Stimulated activated CD4-positive, alpha-beta T cell treated with anti-CD3 and anti-CD28 coated beads, Interleukin-4, amount 100 ng/mL, for 24 hours (primary cell): ENCODE results near the gene GRID1.
"Not testable (repeated sequence)": the region's sequence is repeated elsewhere in the genome, so short reads cannot be mapped to it uniquely, and the experiment has no call there.

ENCODE experiments used
- DNase-seq: peaks from one replicate; pipeline ENCODE4 v3.0.0-alpha.2; 2020

The GRID1 gene

GRCh38 chr10:86182595-86182994 is 184.0 kb downstream of the GRID1 start:
- no peak for DNase-seq

- DNase-seq = no peak
Observed at GRCh38 chr10:86182150-86182549, 184.4 kb downstream of the GRID1 start.

GRCh38 chr10:86180861-86181260 is 185.7 kb downstream of the GRID1 start:
- DNase-seq = no peak

DNA sequence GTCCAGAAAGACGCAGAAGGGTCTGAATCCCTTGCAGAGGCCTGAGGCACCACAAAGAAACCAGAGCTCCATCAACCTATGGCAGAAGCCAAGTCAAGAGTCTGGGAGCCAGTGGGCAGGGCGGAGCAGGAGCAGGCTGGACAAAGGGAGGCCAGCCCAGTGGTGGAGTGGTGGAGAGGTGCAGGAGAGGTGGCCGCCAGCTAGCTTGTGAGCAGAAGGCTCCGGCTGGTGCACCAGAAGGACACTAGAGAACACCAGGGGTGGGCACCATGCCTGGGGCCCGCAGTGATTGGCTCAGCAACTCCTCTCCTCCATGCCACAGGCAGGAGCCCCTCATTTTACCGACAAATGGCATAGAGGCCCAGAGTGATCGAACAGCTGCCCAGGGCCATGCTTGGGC is 186.6 kb downstream of the GRID1 start:
- no peak for DNase-seq

DNA sequence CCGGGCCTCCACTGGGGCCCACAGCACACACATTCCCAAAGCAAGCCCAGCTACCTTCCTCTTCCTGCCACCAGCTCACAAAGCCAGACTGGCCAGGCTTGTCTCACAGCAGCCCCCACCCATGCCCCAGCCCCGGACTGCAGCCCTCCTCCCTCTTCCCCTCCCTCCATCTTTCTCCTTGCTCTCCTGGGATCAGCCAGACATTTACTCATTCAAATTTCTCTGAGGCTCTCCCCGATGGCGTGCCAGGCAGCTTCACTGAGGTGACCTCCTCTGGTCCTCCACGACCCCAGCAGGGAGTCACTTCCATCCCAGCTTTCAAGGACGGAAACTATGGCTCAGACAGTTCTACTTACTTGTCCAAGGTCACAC is 187.5 kb downstream of the GRID1 start:
- DNase-seq = no peak

- no peak for DNase-seq
Observed at GRCh38 chr10:86178401-86179152, 188.0 kb downstream of the GRID1 start.

GRCh38 chr10:86177537-86178155 is 188.9 kb downstream of the GRID1 start:
- no peak for DNase-seq

DNA sequence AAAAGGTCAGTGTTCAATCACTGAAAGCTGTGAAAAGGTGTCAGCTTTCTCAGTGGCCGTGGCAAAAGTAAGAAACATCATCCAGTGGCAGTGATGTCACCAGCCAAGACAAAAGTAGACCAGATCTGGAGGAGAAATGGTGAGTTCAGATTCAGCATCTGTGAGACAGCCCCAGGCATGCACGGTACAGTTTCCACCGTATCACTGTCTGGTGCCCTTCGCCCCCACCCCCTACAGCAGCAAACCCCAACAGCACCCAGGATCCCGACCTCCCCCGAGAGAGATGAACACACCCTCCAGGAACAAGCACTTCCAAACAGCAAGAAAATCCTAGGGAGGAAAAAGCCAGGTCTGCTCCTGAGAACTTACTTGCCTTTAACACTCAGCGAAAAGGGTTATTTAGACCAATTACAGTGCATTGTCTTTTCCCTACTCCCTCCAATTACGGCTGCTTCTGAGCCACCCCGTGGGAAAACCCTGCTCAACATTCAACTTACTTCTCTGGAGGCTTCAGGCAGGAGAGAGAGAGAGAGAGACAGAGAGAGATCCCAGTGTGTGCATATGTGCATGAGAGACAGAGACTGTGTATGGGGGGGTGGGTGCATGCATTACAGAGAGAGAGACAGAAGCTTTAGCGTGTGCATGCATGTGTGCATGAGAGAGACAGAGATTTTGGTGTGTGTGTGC is 189.6 kb downstream of the GRID1 start:
- no peak for DNase-seq

DNA sequence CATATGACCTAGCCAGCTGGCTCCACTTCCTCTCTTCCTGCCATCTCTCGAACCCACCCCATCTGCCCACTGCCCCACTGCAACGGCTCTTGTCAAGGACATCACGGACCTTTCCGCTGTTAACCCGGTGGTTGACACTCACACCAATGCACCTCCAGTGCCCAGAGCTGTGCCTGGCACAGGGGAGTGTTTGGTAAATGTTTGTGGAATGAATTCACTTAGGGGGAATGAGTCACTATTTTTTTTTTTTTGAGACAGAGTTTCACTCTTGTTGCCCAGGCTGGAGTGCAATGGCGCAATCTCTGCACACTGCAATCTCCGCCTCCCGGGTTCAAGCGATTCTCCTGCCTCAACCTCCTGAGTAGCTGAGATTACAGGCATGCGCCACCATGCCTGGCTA is 191.1 kb downstream of the GRID1 start:
- not testable (repeated sequence) for DNase-seq

DNA sequence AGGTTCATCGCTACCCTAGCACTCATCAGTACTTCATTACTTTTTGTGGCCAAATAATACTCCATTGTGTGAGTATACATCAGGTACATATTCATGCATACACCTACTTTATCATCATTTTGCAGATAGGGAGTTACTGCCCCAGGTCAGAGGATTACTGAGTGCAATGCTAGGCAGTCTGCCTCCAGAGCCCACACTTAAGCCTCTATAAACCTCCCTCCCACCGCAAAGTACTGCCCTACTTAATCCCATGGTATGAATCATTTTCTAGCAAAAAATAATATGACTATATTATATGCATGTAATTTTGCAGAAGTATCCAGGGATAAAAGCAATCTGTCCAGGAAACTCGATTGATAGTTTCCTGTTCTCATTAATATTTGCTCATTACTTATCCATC is 194.3 kb downstream of the GRID1 start:
- no peak for DNase-seq

DNA sequence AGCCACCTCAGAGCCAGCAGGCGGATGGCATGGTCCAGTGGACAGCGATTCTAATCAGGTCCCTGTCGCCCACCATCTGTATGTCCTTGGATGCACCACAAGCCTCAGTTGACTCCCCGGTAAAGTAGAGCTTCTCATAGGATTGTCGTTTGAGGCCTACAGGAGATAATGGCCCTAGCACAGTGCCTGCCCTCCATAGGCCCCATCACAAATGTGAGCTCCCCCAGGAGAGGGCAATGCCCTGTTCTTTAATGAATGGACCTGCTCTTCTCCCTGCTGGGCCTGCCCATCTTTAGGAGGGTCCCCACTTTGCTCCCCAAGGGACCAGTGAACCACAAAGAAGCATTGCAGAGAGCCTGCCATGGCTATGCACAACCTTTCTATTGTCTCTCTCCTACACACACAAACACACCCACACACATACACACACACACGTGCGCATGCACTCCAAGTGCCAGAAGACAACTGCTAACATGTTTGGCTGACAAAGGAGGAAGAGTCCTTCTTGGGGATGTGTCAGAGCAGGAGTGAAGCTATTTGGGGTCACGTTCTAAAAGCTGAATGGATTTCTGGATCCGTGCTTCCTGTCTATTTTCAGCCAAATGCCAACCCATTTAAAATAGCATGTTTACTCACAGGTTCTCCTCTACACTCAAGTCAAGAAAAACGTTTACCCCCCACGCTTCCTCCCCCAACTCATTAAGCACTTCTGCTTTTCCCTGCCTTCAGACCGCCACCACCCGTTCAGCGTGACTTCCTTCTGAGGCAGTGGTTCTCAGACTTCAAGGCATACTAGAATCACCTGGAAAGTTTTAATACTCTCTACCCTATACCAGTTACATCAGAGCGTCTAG is 196.1 kb downstream of the GRID1 start:
- DNase-seq = no peak

DNA sequence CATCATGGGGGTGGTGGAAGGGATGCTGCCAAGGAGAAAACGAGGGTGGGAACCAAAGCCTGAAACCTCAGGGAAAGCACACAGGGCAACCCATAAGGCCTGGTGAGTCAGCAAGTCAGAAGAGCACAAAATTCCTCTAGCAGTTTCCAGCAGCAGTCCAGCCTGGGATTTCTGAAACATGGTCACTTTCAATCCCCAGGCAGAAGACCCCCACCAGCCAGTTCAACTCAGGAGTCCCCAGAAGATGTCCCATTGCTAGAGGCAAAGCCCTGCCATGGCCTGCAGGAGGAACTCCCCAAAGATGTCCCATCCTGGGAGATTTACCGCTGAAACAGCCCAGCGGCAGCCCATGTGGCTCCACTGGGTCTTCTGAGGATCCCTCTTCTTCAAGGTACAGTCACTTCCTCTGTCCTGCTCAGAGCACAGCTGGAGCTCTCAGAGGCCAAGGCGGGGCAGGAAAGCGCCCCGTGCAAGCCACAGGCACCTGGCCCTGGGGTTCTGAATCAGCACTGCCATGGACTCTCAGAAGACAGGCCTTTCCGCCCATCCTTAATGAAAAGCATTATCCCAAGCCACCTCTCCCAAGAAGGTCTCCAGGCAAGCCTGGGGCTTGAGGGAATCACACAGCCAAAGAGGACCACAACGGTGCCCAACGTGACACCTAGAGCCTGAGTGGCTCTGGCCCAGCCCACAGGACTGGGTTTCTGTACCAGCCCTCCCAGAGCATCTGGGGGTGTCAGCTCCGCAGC is 196.9 kb downstream of the GRID1 start:
- no peak for DNase-seq

GRCh38 chr10:86169066-86169465 is 197.5 kb downstream of the GRID1 start:
- no peak for DNase-seq

DNA sequence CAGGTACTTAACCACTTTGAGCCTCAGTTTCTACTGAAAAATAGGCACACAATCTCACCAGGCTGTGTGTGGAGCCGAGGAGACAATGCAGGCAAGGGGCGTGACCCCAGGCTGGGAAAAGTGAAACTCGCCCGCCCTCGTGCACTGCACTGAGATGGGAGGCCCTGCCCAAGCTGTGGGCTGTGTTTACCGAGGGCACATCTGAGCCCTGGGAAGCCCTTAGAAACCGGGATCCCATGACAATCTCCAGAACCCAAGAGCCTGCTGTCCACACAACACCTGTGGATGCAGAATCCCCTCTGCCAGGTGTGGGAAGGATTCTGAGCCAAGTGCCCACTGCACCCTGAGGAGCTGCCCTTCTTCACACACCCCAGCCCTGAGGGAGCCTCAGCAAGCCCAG is 198.3 kb downstream of the GRID1 start:
- no peak for DNase-seq

- no peak for DNase-seq
Observed at GRCh38 chr10:86167762-86168128, 198.8 kb downstream of the GRID1 start.

DNA sequence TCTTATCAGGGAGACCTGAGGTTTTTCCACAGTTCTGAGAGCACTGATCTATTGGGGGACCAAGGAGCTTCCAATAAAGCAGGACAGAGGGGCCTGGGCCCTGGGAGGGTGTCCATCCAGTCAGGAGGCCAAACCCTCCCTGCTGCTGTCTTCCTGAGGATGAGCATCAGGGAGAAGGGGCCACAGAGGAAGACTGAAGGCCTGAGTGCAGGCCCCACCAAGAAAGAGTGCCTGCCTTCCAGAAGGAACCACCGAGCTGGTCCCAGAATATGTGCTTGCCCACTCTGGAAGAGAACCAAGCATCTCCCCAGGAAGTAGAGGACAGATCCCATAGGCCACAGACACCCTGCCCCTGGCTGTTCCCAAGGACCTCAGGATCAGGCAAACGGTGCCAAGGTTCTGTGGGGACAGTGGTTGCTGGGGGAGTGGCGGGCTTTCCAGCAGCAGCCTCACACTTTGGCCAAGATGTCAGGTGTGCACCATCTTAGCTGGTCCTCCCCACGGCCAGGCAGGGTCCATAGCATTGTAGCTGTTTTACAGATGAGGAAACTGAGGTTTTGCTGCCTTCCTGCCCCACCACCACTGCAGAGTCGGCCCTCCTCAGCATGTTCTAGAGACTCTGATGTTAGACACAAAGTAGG is 199.4 kb downstream of the GRID1 start:
- DNase-seq = no peak

DNA sequence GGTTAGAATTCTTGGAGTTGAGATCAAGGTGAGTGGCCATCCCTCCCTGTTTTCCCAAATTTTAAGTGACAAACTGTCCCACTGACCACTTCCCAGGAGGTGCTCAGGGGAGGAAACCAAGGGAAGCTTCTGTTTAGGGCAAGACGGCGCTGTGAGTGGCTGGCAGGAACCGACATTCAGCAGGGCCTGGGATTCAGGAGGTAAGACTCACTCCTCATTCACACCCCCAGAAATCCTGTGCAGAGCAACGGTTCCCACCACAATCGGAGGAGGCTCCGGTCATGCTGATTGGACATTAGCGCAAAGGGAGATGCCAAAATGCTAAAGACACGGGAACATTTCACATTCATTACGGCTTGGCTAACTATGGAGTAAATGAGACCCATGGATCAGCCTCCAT is 200.9 kb downstream of the GRID1 start:
- DNase-seq = no peak

GRCh38 chr10:86164960-86165630 is 201.5 kb downstream of the GRID1 start:
- DNase-seq = no peak

DNA sequence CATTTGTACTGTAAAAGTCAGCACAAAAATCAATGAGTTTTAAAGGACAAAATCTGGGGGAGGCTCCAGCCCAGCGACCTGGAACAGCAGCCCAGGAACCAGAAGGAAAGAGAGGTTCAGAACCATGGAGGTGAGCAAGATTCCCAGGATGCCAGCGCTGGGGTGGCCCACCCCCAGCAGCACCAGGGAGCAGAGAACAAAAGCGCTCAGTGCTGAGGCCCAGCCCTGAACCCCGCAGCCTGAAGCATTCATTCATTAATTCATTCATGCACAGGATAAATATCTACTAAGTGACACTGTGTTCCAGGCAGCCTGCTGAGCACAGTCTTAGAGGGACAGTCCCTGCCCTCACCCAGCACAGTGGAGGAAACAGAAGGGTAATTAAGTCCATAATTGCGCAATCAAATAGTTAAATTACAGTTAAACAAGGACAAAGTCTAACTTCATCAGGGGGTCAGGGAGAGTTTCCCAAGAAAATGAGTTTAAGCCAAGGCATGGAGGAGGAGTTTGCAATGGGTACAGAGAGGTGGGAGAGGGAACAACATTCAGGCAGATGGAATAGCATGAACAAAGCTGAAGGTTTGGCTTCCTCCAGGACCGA is 202.3 kb downstream of the GRID1 start:
- DNase-seq = no peak

- DNase-seq = no peak
Observed at GRCh38 chr10:86163522-86164173, 202.9 kb downstream of the GRID1 start.
